ENCODE measurements around the gene ZBTB34.

ZBTB34 gene

DNA sequence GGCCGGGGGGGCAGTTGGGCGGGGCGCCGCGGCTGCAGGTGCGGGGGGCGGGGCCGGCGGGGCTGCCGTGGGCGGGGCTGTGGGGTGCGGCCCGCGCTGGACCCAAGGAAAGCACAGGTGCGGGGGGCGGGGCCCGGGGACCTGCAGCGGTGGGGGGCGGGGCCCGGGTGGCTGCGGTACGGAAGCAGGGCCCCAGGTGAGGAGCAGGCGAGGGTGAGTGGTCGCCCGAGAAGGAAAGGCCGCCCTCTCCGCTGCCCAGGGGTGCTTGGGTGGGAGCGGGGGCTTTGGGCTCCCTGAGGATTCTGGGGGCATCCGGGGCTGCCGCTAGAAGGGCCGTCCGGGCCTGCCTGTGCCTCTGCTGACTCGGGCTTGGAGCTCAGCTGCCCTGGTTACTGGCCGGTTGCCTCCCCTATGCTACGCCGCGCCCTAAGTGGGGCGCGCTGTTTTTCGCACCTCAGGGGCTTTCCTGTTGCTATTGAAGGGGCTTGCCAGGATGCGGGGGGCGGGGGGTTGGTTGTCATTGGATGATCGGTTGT lies 54.9 kb downstream of the ZBTB34 start:
- peak overlapping the region; percentile 56 for H3K4me3 ChIP-seq (ENCODE audit: low read depth, low read length)

More for the DNA sequence above, 54.9 kb downstream of the ZBTB34 start:
- POLR2A ChIA-PET: interaction anchor here (1.4 to 1.5 kb wide), 7 partner anchors 22 to 536 kb away, joined by 3 to 7 read pairs (median 5); partner anchors contain the start of genes LRSAM1, RPL12, SLC2A8 and ZBTB43
- TF ChIP-seq ZNF76 (tag by site-specific recombination; IDR thresholded peaks at IDR 0.05; ENCODE audit: borderline replicate concordance, low read depth): peak; percentile 33; the same call in 1 of the 2 replicates
- TF ChIP-seq, protein P1, sequence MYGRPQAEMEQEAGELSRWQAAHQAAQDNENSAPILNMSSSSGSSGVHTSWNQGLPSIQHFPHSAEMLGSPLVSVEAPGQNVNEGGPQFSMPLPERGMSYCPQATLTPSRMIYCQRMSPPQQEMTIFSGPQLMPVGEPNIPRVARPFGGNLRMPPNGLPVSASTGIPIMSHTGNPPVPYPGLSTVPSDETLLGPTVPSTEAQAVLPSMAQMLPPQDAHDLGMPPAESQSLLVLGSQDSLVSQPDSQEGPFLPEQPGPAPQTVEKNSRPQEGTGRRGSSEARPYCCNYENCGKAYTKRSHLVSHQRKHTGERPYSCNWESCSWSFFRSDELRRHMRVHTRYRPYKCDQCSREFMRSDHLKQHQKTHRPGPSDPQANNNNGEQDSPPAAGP (tag by site-specific recombination; IDR thresholded peaks at IDR 0.05): no peak
- peak; percentile 61; the same call in 1 of the 2 replicates for TF ChIP-seq KLF9 (tag by site-specific recombination; IDR thresholded peaks at IDR 0.05; ENCODE audit: low read depth)
- no peak for TF ChIP-seq ZNF621 (tag by site-specific recombination; IDR thresholded peaks at IDR 0.05)
- no peak for TF ChIP-seq ZSCAN30 (tag by site-specific recombination; IDR thresholded peaks at IDR 0.05)
- TF ChIP-seq HIC1 (tag by site-specific recombination; IDR thresholded peaks at IDR 0.05): no peak
- TF ChIP-seq GLI4 (tag by site-specific recombination; IDR thresholded peaks at IDR 0.05): no peak
- no peak for TF ChIP-seq ZFHX2 (tag by site-specific recombination; conservative IDR thresholded peaks at IDR 0.05)
- no peak for TF ChIP-seq ZEB2 (tag by site-specific recombination; IDR thresholded peaks at IDR 0.05)
- no peak for TF ChIP-seq PRDM2 (tag by site-specific recombination; IDR thresholded peaks at IDR 0.05; ENCODE audit: borderline replicate concordance)
- peak; percentile 87 for TF ChIP-seq ZNF335 (tag by site-specific recombination; conservative IDR thresholded peaks at IDR 0.05)
- TF ChIP-seq, protein P2, sequence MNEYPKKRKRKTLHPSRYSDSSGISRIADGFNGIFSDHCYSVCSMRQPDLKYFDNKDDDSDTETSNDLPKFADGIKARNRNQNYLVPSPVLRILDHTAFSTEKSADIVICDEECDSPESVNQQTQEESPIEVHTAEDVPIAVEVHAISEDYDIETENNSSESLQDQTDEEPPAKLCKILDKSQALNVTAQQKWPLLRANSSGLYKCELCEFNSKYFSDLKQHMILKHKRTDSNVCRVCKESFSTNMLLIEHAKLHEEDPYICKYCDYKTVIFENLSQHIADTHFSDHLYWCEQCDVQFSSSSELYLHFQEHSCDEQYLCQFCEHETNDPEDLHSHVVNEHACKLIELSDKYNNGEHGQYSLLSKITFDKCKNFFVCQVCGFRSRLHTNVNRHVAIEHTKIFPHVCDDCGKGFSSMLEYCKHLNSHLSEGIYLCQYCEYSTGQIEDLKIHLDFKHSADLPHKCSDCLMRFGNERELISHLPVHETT (tag by site-specific recombination; IDR thresholded peaks at IDR 0.05): no peak
- no peak for TF ChIP-seq HOXD13 (CRISPR knock-in tag; IDR thresholded peaks at IDR 0.05; ENCODE audit: borderline replicate concordance)
- TF ChIP-seq ZNF664 (tag by site-specific recombination; IDR thresholded peaks at IDR 0.05): no peak
- TF ChIP-seq SP2 (tag by site-specific recombination; IDR thresholded peaks at IDR 0.05): peak; percentile 20; the same call in 1 of the 2 replicates
- no peak for TF ChIP-seq ZNF423 (tag by site-specific recombination; IDR thresholded peaks at IDR 0.05)
- TF ChIP-seq ZBTB7A (tag by site-specific recombination; IDR thresholded peaks at IDR 0.05; ENCODE audit: low read depth): no peak
- TF ChIP-seq, protein P3, sequence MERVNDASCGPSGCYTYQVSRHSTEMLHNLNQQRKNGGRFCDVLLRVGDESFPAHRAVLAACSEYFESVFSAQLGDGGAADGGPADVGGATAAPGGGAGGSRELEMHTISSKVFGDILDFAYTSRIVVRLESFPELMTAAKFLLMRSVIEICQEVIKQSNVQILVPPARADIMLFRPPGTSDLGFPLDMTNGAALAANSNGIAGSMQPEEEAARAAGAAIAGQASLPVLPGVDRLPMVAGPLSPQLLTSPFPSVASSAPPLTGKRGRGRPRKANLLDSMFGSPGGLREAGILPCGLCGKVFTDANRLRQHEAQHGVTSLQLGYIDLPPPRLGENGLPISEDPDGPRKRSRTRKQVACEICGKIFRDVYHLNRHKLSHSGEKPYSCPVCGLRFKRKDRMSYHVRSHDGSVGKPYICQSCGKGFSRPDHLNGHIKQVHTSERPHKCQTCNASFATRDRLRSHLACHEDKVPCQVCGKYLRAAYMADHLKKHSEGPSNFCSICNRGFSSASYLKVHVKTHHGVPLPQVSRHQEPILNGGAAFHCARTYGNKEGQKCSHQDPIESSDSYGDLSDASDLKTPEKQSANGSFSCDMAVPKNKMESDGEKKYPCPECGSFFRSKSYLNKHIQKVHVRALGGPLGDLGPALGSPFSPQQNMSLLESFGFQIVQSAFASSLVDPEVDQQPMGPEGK (tag by site-specific recombination; IDR thresholded peaks at IDR 0.05): peak; percentile 20; the same call in 1 of the 2 replicates
- no peak for TF ChIP-seq ZNF248 (tag by site-specific recombination; IDR thresholded peaks at IDR 0.05)
- H3K4me1 ChIP-seq (ENCODE audit: control insufficient read depth, insufficient read depth, low read length): no peaks in the 10 kb centered on the region; the same call in 1 of the 2 replicates
- no peak overlapping the region for H3K27ac ChIP-seq (ENCODE audit: extremely low read depth, low read depth, low read length)
- no peaks in the 10 kb centered on the region for H3K9me3 ChIP-seq (ENCODE audit: control insufficient read depth, insufficient read depth, low read depth, low read length)
- CTCF ChIA-PET: interaction anchor here (1.7 kb wide), 1 partner anchor 25 kb away, joined by 8 read pairs; no protein-coding TSS in a partner anchor
- no peaks in the 10 kb centered on the region for H3K36me3 ChIP-seq (ENCODE audit: control insufficient read depth in 2 of 2, insufficient read depth in 1 of 2, low read length in 2 of 2)

Measured in HEK293 (cell line).